Measurements from ENCODE around the gene SCYGR6. TPM values are rescaled to one million over a fixed set of nuclear protein-coding genes. Genes with fewer than 3 reads are reported as not detected.
A peak's percentile ranks its signal among the peaks of the same experiment; 100 is the strongest.

The SCYGR6 gene
- total RNA-seq, 1 experiment from 2014 or later = not detected

- no peak for TF ChIP-seq ATF3 (CRISPR knock-in tag; conservative IDR thresholded peaks at IDR 0.05)
Observed at GRCh38 chr2:227717687-227718567, 6.6 kb downstream of the SCYGR6 start, which contains the start of gene SLC19A3 (continued).

- Mint-ChIP-seq H3K4me1 (peaks cover 26% of the 10 kb centered on the region), H3K36me3 (no peaks in the 10 kb centered on the region), H3K4me3 (0 out of 2 replicates have a peak overlapping the region, but pooled peaks have one; percentile 4), H3K9me3 (no peaks in the 10 kb centered on the region), H3K27ac (no peak overlapping the region), H3K27me3 (ENCODE audit: low read depth) (0 out of 2 replicates have a peak, but pooled peaks cover 3% of the 10 kb centered on the region)
- ChIA-PET POLR2A (interaction anchor here (0.7 kb wide), 1 partner anchor 156 kb away, joined by 7 read pairs; no protein-coding TSS in a partner anchor), CTCF (interaction anchor here (0.9 to 1.5 kb wide), 2 partner anchors 49 to 57 kb away, joined by 3 read pairs; no protein-coding TSS in a partner anchor)
- ATAC-seq = no peak
- no peak for DNase-seq (ENCODE audit: low spot score)
- TF ChIP-seq GTF2I (CRISPR knock-in tag; conservative IDR thresholded peaks at IDR 0.05) (no peak), AFF4 (CRISPR knock-in tag; IDR thresholded peaks at IDR 0.05; ENCODE audit: borderline replicate concordance) (no peak), IRF2 (CRISPR knock-in tag; IDR thresholded peaks at IDR 0.05; ENCODE audit: borderline replicate concordance, low read depth) (no peak), ZMAT4 (CRISPR knock-in tag; IDR thresholded peaks at IDR 0.05) (no peak), NFYB (CRISPR knock-in tag; conservative IDR thresholded peaks at IDR 0.05; ENCODE audit: low read depth) (no peak), ELF4 (CRISPR knock-in tag; IDR thresholded peaks at IDR 0.05; ENCODE audit: low read depth) (no peak)
- TF ChIP-seq, protein P1, sequence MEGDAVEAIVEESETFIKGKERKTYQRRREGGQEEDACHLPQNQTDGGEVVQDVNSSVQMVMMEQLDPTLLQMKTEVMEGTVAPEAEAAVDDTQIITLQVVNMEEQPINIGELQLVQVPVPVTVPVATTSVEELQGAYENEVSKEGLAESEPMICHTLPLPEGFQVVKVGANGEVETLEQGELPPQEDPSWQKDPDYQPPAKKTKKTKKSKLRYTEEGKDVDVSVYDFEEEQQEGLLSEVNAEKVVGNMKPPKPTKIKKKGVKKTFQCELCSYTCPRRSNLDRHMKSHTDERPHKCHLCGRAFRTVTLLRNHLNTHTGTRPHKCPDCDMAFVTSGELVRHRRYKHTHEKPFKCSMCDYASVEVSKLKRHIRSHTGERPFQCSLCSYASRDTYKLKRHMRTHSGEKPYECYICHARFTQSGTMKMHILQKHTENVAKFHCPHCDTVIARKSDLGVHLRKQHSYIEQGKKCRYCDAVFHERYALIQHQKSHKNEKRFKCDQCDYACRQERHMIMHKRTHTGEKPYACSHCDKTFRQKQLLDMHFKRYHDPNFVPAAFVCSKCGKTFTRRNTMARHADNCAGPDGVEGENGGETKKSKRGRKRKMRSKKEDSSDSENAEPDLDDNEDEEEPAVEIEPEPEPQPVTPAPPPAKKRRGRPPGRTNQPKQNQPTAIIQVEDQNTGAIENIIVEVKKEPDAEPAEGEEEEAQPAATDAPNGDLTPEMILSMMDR (IDR thresholded peaks at IDR 0.05) = no peak
Observed at GRCh38 chr2:227716501-227716900, 8.1 kb downstream of the SCYGR6 start.

DNA sequence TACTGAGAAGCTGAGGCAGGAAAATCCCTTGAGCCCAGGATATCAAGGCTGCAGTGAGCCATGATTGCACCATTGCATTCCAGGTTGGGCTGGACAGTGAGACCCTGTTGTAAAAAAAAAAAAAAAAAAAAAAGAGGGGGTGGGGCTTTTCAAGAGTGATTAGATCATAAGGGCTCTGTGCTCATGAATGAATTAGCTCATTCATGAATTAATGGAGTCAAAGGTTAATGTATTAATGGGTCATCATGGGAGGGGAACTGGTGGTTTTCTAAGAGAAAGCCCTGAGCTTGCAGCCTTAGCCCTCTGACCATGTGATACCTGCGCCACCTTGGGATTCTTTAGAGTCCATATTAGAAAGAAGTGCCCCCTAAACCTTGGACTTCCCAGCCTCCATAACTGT lies 11.3 kb downstream of the SCYGR6 start:
- Mint-ChIP-seq H3K4me3 (no peak overlapping the region), H3K36me3 (peaks cover 3% of the 10 kb centered on the region; the same call in 1 of the 2 replicates), H3K4me1 (peaks cover 26% of the 10 kb centered on the region), H3K27ac (no peak overlapping the region), H3K27me3 (ENCODE audit: low read depth) (0 out of 2 replicates have a peak, but pooled peaks cover 3% of the 10 kb centered on the region), H3K9me3 (peaks cover 6% of the 10 kb centered on the region)
- ATAC-seq (no peak), DNase-seq (ENCODE audit: low spot score) (no peak)
- ChIA-PET POLR2A (interaction anchor here (0.7 kb wide), 1 partner anchor 21 kb away, joined by 10 read pairs; no protein-coding TSS in a partner anchor), CTCF (interaction anchor here (0.6 kb wide), 1 partner anchor 118 kb away, joined by 3 read pairs; no protein-coding TSS in a partner anchor)
- TF ChIP-seq NFE2L1 (CRISPR knock-in tag; IDR thresholded peaks at IDR 0.05) = no peak
- TF ChIP-seq, protein P2, sequence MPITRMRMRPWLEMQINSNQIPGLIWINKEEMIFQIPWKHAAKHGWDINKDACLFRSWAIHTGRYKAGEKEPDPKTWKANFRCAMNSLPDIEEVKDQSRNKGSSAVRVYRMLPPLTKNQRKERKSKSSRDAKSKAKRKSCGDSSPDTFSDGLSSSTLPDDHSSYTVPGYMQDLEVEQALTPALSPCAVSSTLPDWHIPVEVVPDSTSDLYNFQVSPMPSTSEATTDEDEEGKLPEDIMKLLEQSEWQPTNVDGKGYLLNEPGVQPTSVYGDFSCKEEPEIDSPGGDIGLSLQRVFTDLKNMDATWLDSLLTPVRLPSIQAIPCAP (CRISPR knock-in tag; IDR thresholded peaks at IDR 0.05) = no peak
- TF ChIP-seq AFF4 (CRISPR knock-in tag; IDR thresholded peaks at IDR 0.05; ENCODE audit: borderline replicate concordance) = no peak
- TF ChIP-seq ARID4B (CRISPR knock-in tag; IDR thresholded peaks at IDR 0.05; ENCODE audit: borderline replicate concordance) = no peak
- no peak for TF ChIP-seq MLX (CRISPR knock-in tag; IDR thresholded peaks at IDR 0.05)
- no peak for TF ChIP-seq ESRRA (CRISPR knock-in tag; IDR thresholded peaks at IDR 0.05; ENCODE audit: borderline replicate concordance)
